Loucy (cell line): ENCODE measurements around the gene ADORA1.

Experiments used
- EZH2phosphoT487 ChIP-seq: fragments of 200-600 bp; IDR thresholded peaks from 2 replicates; pipeline ENCODE4 v1.6.1; 2018; ENCODE audit warnings: antibody characterized with exemption, mild to moderate bottlenecking, moderate library complexity, borderline replicate concordance
- TF ChIP-seq, protein P1 (sequence below): fragments of 200-600 bp; sonication (generic); conservative IDR thresholded peaks from 2 replicates; pipeline ENCODE4 v1.5.1; 2014; ENCODE audit warnings: mild to moderate bottlenecking, antibody characterized with exemption, low read length

DNA sequence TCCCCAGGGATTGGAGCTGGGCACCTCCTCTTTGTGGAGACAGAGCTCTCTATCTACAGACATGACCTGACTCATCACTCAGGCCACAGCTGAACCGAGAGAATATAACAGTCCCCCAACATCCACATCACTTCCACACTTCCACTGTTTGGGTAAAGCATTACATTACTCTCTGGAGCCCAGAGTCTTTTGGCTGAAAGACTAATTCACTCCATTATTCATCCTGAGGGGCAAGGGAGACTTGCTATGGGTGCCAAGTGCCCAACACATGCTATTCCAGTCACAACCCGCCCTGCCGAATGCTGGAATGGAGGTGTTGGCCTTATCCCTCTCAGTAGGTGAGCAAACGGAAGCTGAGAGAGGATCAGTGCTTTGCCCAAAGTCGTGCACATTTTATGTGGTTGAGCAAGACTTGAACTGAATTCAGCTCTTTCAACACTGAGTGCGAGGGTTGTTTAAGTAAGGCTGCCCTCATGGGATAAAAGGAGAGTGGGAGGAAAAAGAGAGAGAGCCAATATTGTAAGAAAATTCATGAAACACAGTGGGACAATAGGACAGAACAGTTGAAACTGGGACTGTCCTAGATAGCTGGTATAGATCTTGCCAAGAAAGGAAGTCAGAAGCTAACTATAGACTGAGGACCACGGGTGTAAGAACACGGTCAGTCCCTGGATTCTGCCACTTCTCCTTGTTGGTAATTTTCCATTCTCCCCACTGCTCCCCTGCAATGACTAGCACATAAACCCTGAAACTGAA, 72.5 kb downstream of the ADORA1 start:
- TF ChIP-seq, protein P1, sequence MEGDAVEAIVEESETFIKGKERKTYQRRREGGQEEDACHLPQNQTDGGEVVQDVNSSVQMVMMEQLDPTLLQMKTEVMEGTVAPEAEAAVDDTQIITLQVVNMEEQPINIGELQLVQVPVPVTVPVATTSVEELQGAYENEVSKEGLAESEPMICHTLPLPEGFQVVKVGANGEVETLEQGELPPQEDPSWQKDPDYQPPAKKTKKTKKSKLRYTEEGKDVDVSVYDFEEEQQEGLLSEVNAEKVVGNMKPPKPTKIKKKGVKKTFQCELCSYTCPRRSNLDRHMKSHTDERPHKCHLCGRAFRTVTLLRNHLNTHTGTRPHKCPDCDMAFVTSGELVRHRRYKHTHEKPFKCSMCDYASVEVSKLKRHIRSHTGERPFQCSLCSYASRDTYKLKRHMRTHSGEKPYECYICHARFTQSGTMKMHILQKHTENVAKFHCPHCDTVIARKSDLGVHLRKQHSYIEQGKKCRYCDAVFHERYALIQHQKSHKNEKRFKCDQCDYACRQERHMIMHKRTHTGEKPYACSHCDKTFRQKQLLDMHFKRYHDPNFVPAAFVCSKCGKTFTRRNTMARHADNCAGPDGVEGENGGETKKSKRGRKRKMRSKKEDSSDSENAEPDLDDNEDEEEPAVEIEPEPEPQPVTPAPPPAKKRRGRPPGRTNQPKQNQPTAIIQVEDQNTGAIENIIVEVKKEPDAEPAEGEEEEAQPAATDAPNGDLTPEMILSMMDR: no peak
- TF ChIP-seq EZH2phosphoT487: no peak
